GM12878 (cell line): ENCODE results near the gene ACVR1. TPM values are rescaled to one million over a fixed set of nuclear protein-coding genes. Genes with fewer than 3 reads are reported as not detected.

Experiments used
- ATAC-seq: fragments of 200-7000 bp; cut with Tn5 transposase; 3 replicates; pipeline ENCODE4 v1.9.1; 2020; ENCODE audit warnings: mild to moderate bottlenecking, moderate library complexity
- BruUV-seq: library from RNA; stranded (reverse); fragments of 400-500 nt; replicated peaks from 2 replicates; lab custom pipeline; 2021; lab: Mats Ljungman, UMichigan
- CTCF ChIA-PET: fragments of 300-600 bp; sonication (Branson Sonifier 250); formaldehyde crosslinking; extraction: SDS; loops from one replicate; lab custom pipeline; 2021; ENCODE audit warnings: inconsistent platforms; lab: Yijun Ruan, JAX
- POLR2A ChIA-PET: fragments of 350-600 bp; formaldehyde crosslinking; extraction: SDS; loops from one replicate; lab custom pipeline; 2021; ENCODE audit warnings: inconsistent platforms; lab: Charles Lee
- RAD21 ChIA-PET: fragments of 300-600 bp; sonication (Branson Sonifier 250); formaldehyde crosslinking; loops from one replicate; lab custom pipeline; 2023; ENCODE audit warnings: antibody characterized with exemption; ENCODE audit not compliant: unreplicated experiment; lab: Charles Lee
- SMC1A ChIA-PET: fragments of 300-600 bp; sonication (Branson Sonifier 250); formaldehyde crosslinking; loops from one replicate; lab custom pipeline; 2023; ENCODE audit not compliant: unreplicated experiment, uncharacterized antibody; lab: Charles Lee
- DNase-seq: peaks from one replicate; pipeline ENCODE4 v3.0.0-alpha.2; 2011; ENCODE audit warnings: low read depth, low spot score
- FAIRE-seq: peaks from 3 replicates; lab custom pipeline; 2011; peaks lifted over from hg19 to GRCh38; lab: Jason Lieb, UNC
- H2AFZ ChIP-seq: 2 replicates; pipeline ENCODE4 v1.6.0; 2011; ENCODE audit warnings: low read depth, low read length, control low read depth; ENCODE audit not compliant: control insufficient read depth
- H3K27ac ChIP-seq: 2 replicates; pipeline ENCODE4 v1.5.1; 2011; ENCODE audit warnings: control low read depth; ENCODE audit not compliant: control insufficient read depth, insufficient read depth
- H3K27me3 ChIP-seq, 2 experiments: replicated peaks in 1 of 2; 2 replicates each; pipeline versions ENCODE4 v1.6.0 to v1.6.1; 2011; ENCODE audit warnings: low read length in 1 of 2; ENCODE audit not compliant: control insufficient read depth in 2 of 2, insufficient read depth in 2 of 2
- H3K36me3 ChIP-seq, 2 experiments: 2 replicates each; pipeline ENCODE4 v1.5.1; 2011; ENCODE audit warnings: low read length in 1 of 2; ENCODE audit not compliant: control insufficient read depth in 2 of 2, insufficient read depth in 2 of 2
- H3K4me1 ChIP-seq: 2 replicates; pipeline ENCODE4 v1.6.1; 2011; ENCODE audit warnings: mild to moderate bottlenecking, low read length, moderate library complexity, mixed read lengths; ENCODE audit not compliant: control insufficient read depth, insufficient read depth
- H3K4me2 ChIP-seq: 2 replicates; pipeline ENCODE4 v1.6.0; 2011; ENCODE audit warnings: control low read depth; ENCODE audit not compliant: control insufficient read depth, insufficient read depth
- H3K4me3 ChIP-seq: fragments of 200-600 bp; sonication (generic); 2 replicates; pipeline ENCODE4 v1.5.1; 2016
- H3K79me2 ChIP-seq: 2 replicates; pipeline ENCODE4 v1.6.0; 2011; ENCODE audit warnings: low read length; ENCODE audit not compliant: control insufficient read depth, insufficient read depth
- H3K9ac ChIP-seq: 2 replicates; pipeline ENCODE4 v1.8.0; 2011; ENCODE audit warnings: low read length, control low read depth, mixed read lengths; ENCODE audit not compliant: control insufficient read depth, insufficient read depth
- H3K9me3 ChIP-seq: replicated peaks from 3 replicates; pipeline ENCODE4 v1.5.1; 2011; ENCODE audit warnings: mild to moderate bottlenecking, low read length; ENCODE audit not compliant: control insufficient read depth, insufficient read depth
- H4K20me1 ChIP-seq: 2 replicates; pipeline ENCODE4 v1.6.0; 2011; ENCODE audit not compliant: control insufficient read depth, insufficient read depth
- BRCA1 ChIP-seq: IDR thresholded peaks from 2 replicates; pipeline ENCODE4 v1.6.1; 2011; ENCODE audit warnings: low read depth, low read length, improper control_type of control experiment
- EP300 ChIP-seq, 2 experiments: fragments of 150-350 bp in 1 of 2; IDR thresholded peaks; 2 replicates each; pipeline ENCODE4 v1.6.1; 2011 to 2012; ENCODE audit warnings: low read depth in 2 of 2, low read length in 2 of 2, borderline replicate concordance in 1 of 2, improper control_type of control experiment in 1 of 2, inconsistent platforms in 1 of 2; ENCODE audit not compliant: control insufficient read depth in 1 of 2
- FOXK2 ChIP-seq: fragments of 450-650 bp; IDR thresholded peaks from 2 replicates; pipeline ENCODE4 v1.6.1; 2017; ENCODE audit warnings: mild to moderate bottlenecking, moderate library complexity
- FOXM1 ChIP-seq: IDR thresholded peaks from 2 replicates; pipeline ENCODE4 v1.6.1; 2012; ENCODE audit warnings: low read depth, mild to moderate bottlenecking, inconsistent platforms, low read length, moderate library complexity
- KDM1A ChIP-seq: fragments of 200-600 bp; sonication (generic); IDR thresholded peaks from 2 replicates; pipeline ENCODE4 v1.6.1; 2016; ENCODE audit warnings: borderline replicate concordance
- NR2C2 ChIP-seq: IDR thresholded peaks from 2 replicates; pipeline ENCODE4 v1.6.1; 2011; ENCODE audit warnings: borderline replicate concordance, low read depth; ENCODE audit not compliant: control insufficient read depth, insufficient read length
- RBBP5 ChIP-seq: fragments of 200-600 bp; sonication (generic); conservative IDR thresholded peaks from 2 replicates; pipeline ENCODE4 v1.6.1; 2016
- RFX5 ChIP-seq: IDR thresholded peaks from 2 replicates; pipeline ENCODE4 v1.6.1; 2011; ENCODE audit warnings: low read depth, low read length, improper control_type of control experiment
- SMAD5 ChIP-seq: IDR thresholded peaks from 2 replicates; pipeline ENCODE4 v1.6.1; 2016; ENCODE audit warnings: antibody characterized with exemption, low read depth
- SMARCA5 ChIP-seq: fragments of 450-650 bp; IDR thresholded peaks from 2 replicates; pipeline ENCODE4 v1.6.1; 2017; ENCODE audit warnings: mild to moderate bottlenecking
- SRF ChIP-seq, 2 experiments: IDR thresholded peaks; 2 replicates each; pipeline ENCODE4 v1.6.1; 2011; ENCODE audit warnings: low read depth in 2 of 2, low read length in 2 of 2, mild to moderate bottlenecking in 1 of 2, moderate library complexity in 1 of 2
- TCF3 ChIP-seq: IDR thresholded peaks from 2 replicates; pipeline ENCODE4 v1.6.1; 2012; ENCODE audit warnings: low read depth, mild to moderate bottlenecking, low read length, borderline replicate concordance; ENCODE audit not compliant: insufficient read depth
- ZBED1 ChIP-seq: IDR thresholded peaks from 2 replicates; pipeline ENCODE4 v1.6.1; 2016; ENCODE audit warnings: borderline replicate concordance
- ZNF217 ChIP-seq: fragments of 450-650 bp; IDR thresholded peaks from 2 replicates; pipeline ENCODE4 v1.6.1; 2017; ENCODE audit warnings: antibody characterized with exemption, mild to moderate bottlenecking
- ZNF274 ChIP-seq: IDR thresholded peaks from one replicate; pipeline ENCODE4 v1.8.0; 2011; ENCODE audit not compliant: insufficient read length, insufficient read depth
- WGBS: methylation state at CpG from one replicate; pipeline ENCODE4 v1.1.6; 2016; ENCODE audit warnings: low lambda C conversion rate; ENCODE audit not compliant: insufficient replicate concordance, insufficient coverage; ENCODE audit errors: missing lambda C conversion rate; 5-methylcytosine and 5-hydroxymethylcytosine counted together
- in situ Hi-C: fragments of 300-500 bp; cut with MboI; formaldehyde crosslinking; loops from 9 replicates; pipeline ENCODE4 v1.14.3; 2018; ENCODE audit warnings: mixed read lengths
- intact Hi-C: fragments of 100-400 bp; cut with micrococcal nuclease; formaldehyde crosslinking; loops from one replicate; pipeline ENCODE4 v1.14.2; 2022; ENCODE audit not compliant: unreplicated experiment
- polyA plus RNA-seq, 11 experiments: library from polyadenylated mRNA; depleted of rRNA in 4 of 11; unstranded in 6 of 11; stranded (reverse) in 5 of 11; fragments of >200 nt; fragmentation: Nextera tagmentation in 4 of 11; fragmentation: Illumina TruSeq in 1 of 11; extraction: Ambion mirVana in 4 of 11; extraction: Trizol in 1 of 11; gene quantifications; 1 replicate in 1 of 11; 2 replicates in 10 of 11; pipeline versions ENCODE4 v1.2.1 to v1.2.3, GENCODE V29; 2011 to 2016; ENCODE audit warnings: inconsistent platforms in 2 of 11, missing spikeins in 2 of 11, low read depth in 1 of 11
- total RNA-seq, 4 experiments: library from RNA; depleted of rRNA in 3 of 4; stranded (reverse); fragments of >200 nt in 3 of 4; fragmentation: Illumina TruSeq in 1 of 4; extraction: Trizol in 1 of 4; gene quantifications; 2 replicates each; pipeline versions ENCODE4 v1.2.1 to v1.2.3, GENCODE V29; 2013 to 2021
- TF ChIP-seq, protein P1 (sequence below): fragments of 450-650 bp; formaldehyde crosslinking; IDR thresholded peaks from 2 replicates; pipeline ENCODE4 v1.4.0; 2022; ENCODE audit warnings: mild to moderate bottlenecking, moderate library complexity
- TF ChIP-seq, protein P2 (sequence below): IDR thresholded peaks from 2 replicates; pipeline ENCODE4 v1.6.1; 2012; ENCODE audit warnings: low read length, inconsistent platforms
- TF ChIP-seq, protein P3 (sequence below): IDR thresholded peaks from 2 replicates; pipeline ENCODE4 v1.6.1; 2011; ENCODE audit warnings: borderline replicate concordance, low read depth, mild to moderate bottlenecking, moderate library complexity, mixed read lengths, low read length; ENCODE audit not compliant: insufficient read depth; ENCODE audit errors: extremely low read length

Gene ACVR1
- total and polyA plus RNA-seq, 10 of the 15 experiments (the other 5 are each of a cell fraction or from before 2014, with no cell fraction given), result 0.06 to 0.24 (median 0.14) TPM; not detected in 4

DNA sequence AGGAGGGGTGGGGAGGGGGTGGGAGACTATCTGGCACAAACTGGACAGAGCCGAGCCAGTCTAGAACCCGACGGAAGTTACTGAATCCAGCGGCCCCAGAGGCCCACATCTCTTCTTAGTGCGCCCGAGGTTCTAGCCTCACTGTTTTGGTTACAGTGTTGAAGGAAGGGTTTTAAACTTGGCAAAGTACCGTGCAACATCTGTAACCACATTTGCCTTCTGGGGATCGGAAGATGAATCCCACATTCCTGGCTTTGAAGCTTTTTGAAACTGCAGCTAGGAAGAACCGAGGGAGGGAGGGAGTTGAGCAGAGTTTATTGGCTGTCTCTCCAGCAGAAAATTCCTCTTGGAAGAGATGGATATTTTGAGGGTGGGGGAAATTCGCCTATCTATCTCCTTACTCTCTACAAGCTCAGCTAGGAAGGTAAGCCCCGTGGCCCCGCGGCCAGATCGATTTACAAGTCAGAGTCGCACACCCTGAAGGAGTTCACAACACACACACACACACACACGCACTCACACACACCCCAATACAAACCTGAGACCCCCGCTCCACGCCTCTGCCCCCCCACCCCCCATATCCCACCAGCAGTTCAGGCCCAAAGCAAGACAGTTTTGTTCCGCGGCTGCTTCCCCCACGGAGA lies 1.0 kb downstream of the ACVR1 start:
- Histone ChIP-seq H2AFZ (no peak overlapping the region), H3K27me3 (peaks cover 2 to 12% of the 10 kb centered on the region in 2 experiments; a peak in 3 of 4 replicates), H3K4me2 (peak overlapping the region; percentile 83), H3K9me3 (no peaks in the 10 kb centered on the region), H4K20me1 (no peaks in the 10 kb centered on the region), H3K79me2 (no peaks in the 10 kb centered on the region), H3K9ac (no peak overlapping the region), H3K4me3 (peak overlapping the region; percentile 55; the same call in 1 of the 2 replicates), H3K36me3 (no peaks in the 10 kb centered on the region), H3K27ac (no peak overlapping the region), H3K4me1 (no peaks in the 10 kb centered on the region)
- in situ Hi-C loops, result no loop called here
- no TSS peak for BruUV-seq
- FAIRE-seq (no peak), DNase-seq (no peak), ATAC-seq (no peak)
- intact Hi-C loops, result loop anchor here (10.0 kb wide), 1 partner anchor 570 kb away; no protein-coding TSS in a partner anchor
- SMC1A ChIA-PET, result no interaction called here
- TF ChIP-seq, protein P1, sequence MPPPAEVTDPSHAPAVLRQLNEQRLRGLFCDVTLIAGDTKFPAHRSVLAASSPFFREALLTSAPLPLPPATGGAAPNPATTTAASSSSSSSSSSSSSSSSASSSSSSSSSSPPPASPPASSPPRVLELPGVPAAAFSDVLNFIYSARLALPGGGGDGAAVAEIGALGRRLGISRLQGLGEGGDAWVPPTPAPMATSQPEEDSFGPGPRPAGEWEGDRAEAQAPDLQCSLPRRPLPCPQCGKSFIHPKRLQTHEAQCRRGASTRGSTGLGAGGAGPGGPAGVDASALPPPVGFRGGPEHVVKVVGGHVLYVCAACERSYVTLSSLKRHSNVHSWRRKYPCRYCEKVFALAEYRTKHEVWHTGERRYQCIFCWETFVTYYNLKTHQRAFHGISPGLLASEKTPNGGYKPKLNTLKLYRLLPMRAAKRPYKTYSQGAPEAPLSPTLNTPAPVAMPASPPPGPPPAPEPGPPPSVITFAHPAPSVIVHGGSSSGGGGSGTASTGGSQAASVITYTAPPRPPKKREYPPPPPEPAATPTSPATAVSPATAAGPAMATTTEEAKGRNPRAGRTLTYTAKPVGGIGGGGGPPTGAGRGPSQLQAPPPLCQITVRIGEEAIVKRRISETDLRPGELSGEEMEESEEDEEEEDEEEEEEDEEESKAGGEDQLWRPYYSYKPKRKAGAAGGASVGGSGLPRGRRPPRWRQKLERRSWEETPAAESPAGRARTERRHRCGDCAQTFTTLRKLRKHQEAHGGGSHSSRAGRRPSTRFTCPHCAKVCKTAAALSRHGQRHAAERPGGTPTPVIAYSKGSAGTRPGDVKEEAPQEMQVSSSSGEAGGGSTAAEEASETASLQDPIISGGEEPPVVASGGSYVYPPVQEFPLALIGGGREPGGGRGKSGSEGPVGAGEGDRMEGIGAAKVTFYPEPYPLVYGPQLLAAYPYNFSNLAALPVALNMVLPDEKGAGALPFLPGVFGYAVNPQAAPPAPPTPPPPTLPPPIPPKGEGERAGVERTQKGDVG, result no peak
- TF ChIP-seq, protein P2, sequence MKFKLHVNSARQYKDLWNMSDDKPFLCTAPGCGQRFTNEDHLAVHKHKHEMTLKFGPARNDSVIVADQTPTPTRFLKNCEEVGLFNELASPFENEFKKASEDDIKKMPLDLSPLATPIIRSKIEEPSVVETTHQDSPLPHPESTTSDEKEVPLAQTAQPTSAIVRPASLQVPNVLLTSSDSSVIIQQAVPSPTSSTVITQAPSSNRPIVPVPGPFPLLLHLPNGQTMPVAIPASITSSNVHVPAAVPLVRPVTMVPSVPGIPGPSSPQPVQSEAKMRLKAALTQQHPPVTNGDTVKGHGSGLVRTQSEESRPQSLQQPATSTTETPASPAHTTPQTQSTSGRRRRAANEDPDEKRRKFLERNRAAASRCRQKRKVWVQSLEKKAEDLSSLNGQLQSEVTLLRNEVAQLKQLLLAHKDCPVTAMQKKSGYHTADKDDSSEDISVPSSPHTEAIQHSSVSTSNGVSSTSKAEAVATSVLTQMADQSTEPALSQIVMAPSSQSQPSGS, result no peak
- TF ChIP-seq SMARCA5, result no peak
- no peak for TF ChIP-seq FOXK2
- no peak for TF ChIP-seq KDM1A
- no peak for TF ChIP-seq RFX5
- TF ChIP-seq SRF (IDR thresholded peaks at IDR 0.05; ENCODE audit: low read depth in 2 of 2, low read length in 2 of 2), result no peak
- no peak for TF ChIP-seq TCF3
- no peak for TF ChIP-seq FOXM1
- no peak for TF ChIP-seq EP300 (IDR thresholded peaks at IDR 0.05; ENCODE audit: borderline replicate concordance in 1 of 2, control insufficient read depth in 1 of 2, low read depth in 2 of 2, low read length in 2 of 2)
- TF ChIP-seq, protein P3, sequence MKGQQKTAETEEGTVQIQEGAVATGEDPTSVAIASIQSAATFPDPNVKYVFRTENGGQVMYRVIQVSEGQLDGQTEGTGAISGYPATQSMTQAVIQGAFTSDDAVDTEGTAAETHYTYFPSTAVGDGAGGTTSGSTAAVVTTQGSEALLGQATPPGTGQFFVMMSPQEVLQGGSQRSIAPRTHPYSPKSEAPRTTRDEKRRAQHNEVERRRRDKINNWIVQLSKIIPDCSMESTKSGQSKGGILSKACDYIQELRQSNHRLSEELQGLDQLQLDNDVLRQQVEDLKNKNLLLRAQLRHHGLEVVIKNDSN, result no peak
- TF ChIP-seq RBBP5, result no peak
- no peak for TF ChIP-seq SMAD5
- no peak for TF ChIP-seq NR2C2
- TF ChIP-seq ZNF274, result no peak
- no peak for TF ChIP-seq ZNF217
- no peak for TF ChIP-seq ZBED1
- TF ChIP-seq BRCA1, result no peak
- CTCF ChIA-PET, result no interaction called here
- RAD21 ChIA-PET, result no interaction called here
- 6% methylated on average over 18 of the region's 21 CpGs for WGBS
- POLR2A ChIA-PET, result no interaction called here
